K562 (cell line): ENCODE results near the gene SLC5A11. TPM values are rescaled to one million over a fixed set of nuclear protein-coding genes. Genes with fewer than 3 reads are reported as not detected.

Experiments used
- ATAC-seq: fragments of 200-7000 bp; cut with Tn5 transposase; 3 replicates; pipeline ENCODE4 v1.9.1; 2020; ENCODE audit warnings: moderate library complexity
- BruUV-seq: library from RNA; stranded (reverse); fragments of 400-500 nt; replicated peaks from 2 replicates; lab custom pipeline; 2021; lab: Mats Ljungman, UMichigan
- CTCF ChIA-PET: fragments of 300-600 bp; formaldehyde crosslinking; extraction: SDS; loops from one replicate; lab custom pipeline; 2021; ENCODE audit warnings: low intra/inter-chr PET ratio; lab: Yijun Ruan, JAX
- POLR2A ChIA-PET: fragments of 300-600, 350-650 bp; sonication (Branson Sonifier 250); formaldehyde crosslinking; extraction: SDS; loops from one replicate; lab custom pipeline; 2021; ENCODE audit warnings: antibody characterized with exemption, inconsistent platforms; lab: Yijun Ruan, JAX
- DNase-seq, 4 experiments: peaks; one replicate each; pipeline versions ENCODE4 v3.0.0 to v3.0.0-alpha.2; 2011 to 2018; ENCODE audit warnings: low spot score in 3 of 4, mixed read lengths in 3 of 4; ENCODE audit errors: extremely low read depth in 1 of 4
- FAIRE-seq: peaks from 2 replicates; lab custom pipeline; 2011; peaks lifted over from hg19 to GRCh38; lab: Jason Lieb, UNC
- H2AFZ ChIP-seq: 2 replicates; pipeline ENCODE4 v1.6.0; 2011; ENCODE audit warnings: low read depth, low read length, control low read depth, inconsistent platforms
- H3K27ac ChIP-seq: fragments of 200-600 bp; 3 replicates; pipeline ENCODE4 v1.8.0; 2011; ENCODE audit warnings: low read depth, mild to moderate bottlenecking, control low read depth, inconsistent platforms, low read length, moderate library complexity, mixed read lengths; ENCODE audit errors: extremely low read depth
- H3K27me3 ChIP-seq, 2 experiments: fragments of 300-600 bp in 1 of 2; 2 replicates in 1 of 2; 3 replicates in 1 of 2; pipeline versions ENCODE4 v1.6.0 to v1.8.0; 2011; ENCODE audit warnings: inconsistent platforms in 2 of 2, low read length in 2 of 2, mild to moderate bottlenecking in 1 of 2, mixed read lengths in 1 of 2, moderate library complexity in 1 of 2; ENCODE audit not compliant: control insufficient read depth in 2 of 2, insufficient read depth in 2 of 2
- H3K36me3 ChIP-seq: fragments of 300-600 bp; 3 replicates; pipeline ENCODE4 v1.8.0; 2011; ENCODE audit warnings: mild to moderate bottlenecking, low read length, inconsistent platforms; ENCODE audit not compliant: control insufficient read depth, insufficient read depth
- H3K4me1 ChIP-seq, 2 experiments: fragments of 200-600 bp in 1 of 2; replicated peaks in 1 of 2; 2 replicates in 1 of 2; 3 replicates in 1 of 2; pipeline versions ENCODE4 v1.5.1 to v1.8.0; 2011; ENCODE audit warnings: inconsistent platforms in 2 of 2, low read length in 2 of 2, mild to moderate bottlenecking in 1 of 2, mixed read lengths in 1 of 2, moderate library complexity in 1 of 2; ENCODE audit not compliant: control insufficient read depth in 2 of 2, insufficient read depth in 2 of 2
- H3K4me2 ChIP-seq: 2 replicates; pipeline ENCODE4 v1.6.1; 2011; ENCODE audit warnings: low read length, control low read depth, inconsistent platforms, mixed read lengths; ENCODE audit not compliant: insufficient read depth
- H3K4me3 ChIP-seq: fragments of 200-600 bp; sonication (generic), shearing (Covaris generic); 2 replicates; pipeline ENCODE4 v1.5.1; 2016; ENCODE audit warnings: control low read depth, inconsistent platforms
- H3K79me2 ChIP-seq: fragments of 200-600 bp; 3 replicates; pipeline ENCODE4 v1.8.0; 2011; ENCODE audit warnings: low read length, inconsistent platforms; ENCODE audit not compliant: control insufficient read depth, insufficient read depth
- H3K9ac ChIP-seq, 2 experiments: 2 replicates each; pipeline versions ENCODE4 v1.6.0 to v1.6.1; 2011; ENCODE audit warnings: low read depth in 2 of 2, low read length in 2 of 2, control low read depth in 1 of 2, inconsistent platforms in 1 of 2, mild to moderate bottlenecking in 1 of 2, mixed read lengths in 1 of 2; ENCODE audit not compliant: insufficient read depth in 1 of 2
- H3K9me1 ChIP-seq: one replicate; pipeline ENCODE4 v1.6.0; 2011; ENCODE audit warnings: inconsistent platforms, mild to moderate bottlenecking, low read length, moderate library complexity; ENCODE audit not compliant: control insufficient read depth, insufficient read depth
- H3K9me3 ChIP-seq: replicated peaks from 2 replicates; pipeline ENCODE4 v1.5.1; 2011; ENCODE audit warnings: low read depth, low read length, inconsistent platforms; ENCODE audit not compliant: control insufficient read depth, insufficient read depth
- H4K20me1 ChIP-seq: replicated peaks from 2 replicates; pipeline ENCODE4 v1.6.1; 2011; ENCODE audit warnings: low read length, inconsistent platforms, mixed read lengths; ENCODE audit not compliant: control insufficient read depth, insufficient read depth
- BACH1 ChIP-seq: fragments of 200-800 bp; sonication (Bioruptor generic); IDR thresholded peaks from 2 replicates; pipeline ENCODE4 v1.6.1; 2016; ENCODE audit warnings: missing genetic modification characterization, missing compliant biosample characterization
- CBX2 ChIP-seq: fragments of 200-600 bp; sonication (generic); IDR thresholded peaks from one replicate; pipeline ENCODE4 v1.6.1; 2012; ENCODE audit warnings: mild to moderate bottlenecking, low read length, inconsistent platforms; ENCODE audit not compliant: insufficient read depth, poor library complexity, severe bottlenecking
- FOXK1 ChIP-seq: sonication (generic); formaldehyde crosslinking; IDR thresholded peaks from 2 replicates; pipeline ENCODE4 v1.8.0; 2022; ENCODE audit warnings: missing genetic modification reagents, mild to moderate bottlenecking, borderline replicate concordance
- PTBP1 ChIP-seq: fragments of 200-400 bp; formaldehyde crosslinking; IDR thresholded peaks from 2 replicates; pipeline ENCODE4 v1.6.1; 2017; ENCODE audit warnings: low read depth, low read length
- SMAD3 ChIP-seq: fragments of 450-650 bp; formaldehyde crosslinking; conservative IDR thresholded peaks from 2 replicates; pipeline ENCODE4 v1.4.0; 2020; ENCODE audit warnings: mild to moderate bottlenecking
- ZFP36 ChIP-seq: fragments of 150-350 bp; IDR thresholded peaks from 2 replicates; pipeline ENCODE4 v1.6.1; 2018; ENCODE audit warnings: low read length, low read depth; ENCODE audit not compliant: partially characterized antibody
- ZNF282 ChIP-seq: sonication (generic); formaldehyde crosslinking; IDR thresholded peaks from 2 replicates; pipeline ENCODE4 v1.8.1; 2023; ENCODE audit warnings: missing genetic modification reagents
- WGBS: fragments of 100-300 bp; shearing (Covaris generic); methylation state at CpG from one replicate; pipeline ENCODE4 v1.1.6; 2016; ENCODE audit warnings: low coverage, mixed read lengths; ENCODE audit not compliant: insufficient coverage; ENCODE audit errors: missing lambda C conversion rate; 5-methylcytosine and 5-hydroxymethylcytosine counted together
- in situ Hi-C: fragments of 300-500 bp; cut with MboI; formaldehyde crosslinking; loops from 4 replicates; pipeline ENCODE4 v1.15.0; 2018; ENCODE audit warnings: inconsistent platforms, mixed read lengths
- intact Hi-C: fragments of 100-400 bp; cut with micrococcal nuclease; formaldehyde crosslinking; loops from 2 replicates; pipeline ENCODE4 v1.14.2; 2022
- polyA plus RNA-seq, 8 experiments: library from polyadenylated mRNA; depleted of rRNA in 4 of 8; stranded (reverse) in 5 of 8; unstranded in 3 of 8; fragments of >200 nt; fragmentation: Nextera tagmentation in 2 of 8; fragmentation: Illumina TruSeq in 1 of 8; extraction: Ambion mirVana in 2 of 8; extraction: Trizol in 1 of 8; gene quantifications; 2 replicates each; pipeline versions ENCODE4 v1.2.1 to v1.2.3, GENCODE V29; 2011 to 2014; ENCODE audit warnings: inconsistent platforms in 1 of 8, missing spikeins in 1 of 8
- total RNA-seq, 7 experiments: library from RNA; depleted of rRNA in 6 of 7; stranded (reverse); fragments of >200 nt in 6 of 7; fragmentation: Illumina TruSeq in 2 of 7; extraction: Trizol in 2 of 7; gene quantifications; 2 replicates each; pipeline versions ENCODE4 v1.2.1 to v1.2.3, GENCODE V29; 2011 to 2021; ENCODE audit warnings: low replicate concordance in 1 of 7
- TF ChIP-seq, protein P1 (sequence below): fragments of 450-650 bp; IDR thresholded peaks from 2 replicates; pipeline ENCODE4 v1.6.1; 2016; ENCODE audit warnings: mild to moderate bottlenecking
- TF ChIP-seq, protein P2 (sequence below): fragments of 450-650 bp; IDR thresholded peaks from 2 replicates; pipeline ENCODE4 v1.6.1; 2016; ENCODE audit warnings: low read depth, mild to moderate bottlenecking, moderate library complexity
- TF ChIP-seq, protein P3 (sequence below): fragments of 250-450 bp; sonication (Bioruptor Pico); IDR thresholded peaks from 2 replicates; pipeline ENCODE4 v1.6.1; 2021; ENCODE audit warnings: mild to moderate bottlenecking

The SLC5A11 gene
- total and polyA plus RNA-seq, 9 of the 15 experiments (the other 6 are each of a cell fraction or from before 2014, with no cell fraction given): 0.04 to 0.25 (median 0.11) TPM; not detected in 3

- DNase-seq (no peak), ATAC-seq (no peak), FAIRE-seq (no peak)
- intact Hi-C loops: no loop called here
- ChIA-PET POLR2A (no interaction called here), CTCF (no interaction called here)
- in situ Hi-C loops: no loop called here
- Histone ChIP-seq H4K20me1 (no peaks in the 10 kb centered on the region), H3K9me1 (no peaks in the 10 kb centered on the region), H3K36me3 (peaks cover 19% of the 10 kb centered on the region; the same call in 1 of the 3 replicates), H3K4me1 (peaks cover 0 to 12% of the 10 kb centered on the region in 2 experiments; a peak in 3 of 5 replicates), H3K9ac (no peak overlapping the region), H3K4me2 (no peak overlapping the region), H3K4me3 (no peak overlapping the region), H3K9me3 (no peaks in the 10 kb centered on the region)
- BruUV-seq: no TSS peak
- WGBS: 67% methylated on average over 10 of the region's 10 CpGs
- TF ChIP-seq CBX2: no peak
- TF ChIP-seq ZNF282 (CRISPR knock-in tag): no peak
- TF ChIP-seq, protein P1, sequence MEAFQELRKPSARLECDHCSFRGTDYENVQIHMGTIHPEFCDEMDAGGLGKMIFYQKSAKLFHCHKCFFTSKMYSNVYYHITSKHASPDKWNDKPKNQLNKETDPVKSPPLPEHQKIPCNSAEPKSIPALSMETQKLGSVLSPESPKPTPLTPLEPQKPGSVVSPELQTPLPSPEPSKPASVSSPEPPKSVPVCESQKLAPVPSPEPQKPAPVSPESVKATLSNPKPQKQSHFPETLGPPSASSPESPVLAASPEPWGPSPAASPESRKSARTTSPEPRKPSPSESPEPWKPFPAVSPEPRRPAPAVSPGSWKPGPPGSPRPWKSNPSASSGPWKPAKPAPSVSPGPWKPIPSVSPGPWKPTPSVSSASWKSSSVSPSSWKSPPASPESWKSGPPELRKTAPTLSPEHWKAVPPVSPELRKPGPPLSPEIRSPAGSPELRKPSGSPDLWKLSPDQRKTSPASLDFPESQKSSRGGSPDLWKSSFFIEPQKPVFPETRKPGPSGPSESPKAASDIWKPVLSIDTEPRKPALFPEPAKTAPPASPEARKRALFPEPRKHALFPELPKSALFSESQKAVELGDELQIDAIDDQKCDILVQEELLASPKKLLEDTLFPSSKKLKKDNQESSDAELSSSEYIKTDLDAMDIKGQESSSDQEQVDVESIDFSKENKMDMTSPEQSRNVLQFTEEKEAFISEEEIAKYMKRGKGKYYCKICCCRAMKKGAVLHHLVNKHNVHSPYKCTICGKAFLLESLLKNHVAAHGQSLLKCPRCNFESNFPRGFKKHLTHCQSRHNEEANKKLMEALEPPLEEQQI: no peak
- no peak for TF ChIP-seq BACH1 (tag)
- no peak for TF ChIP-seq SMAD3 (CRISPR knock-in tag)
- TF ChIP-seq ZFP36: no peak
- TF ChIP-seq, protein P2, sequence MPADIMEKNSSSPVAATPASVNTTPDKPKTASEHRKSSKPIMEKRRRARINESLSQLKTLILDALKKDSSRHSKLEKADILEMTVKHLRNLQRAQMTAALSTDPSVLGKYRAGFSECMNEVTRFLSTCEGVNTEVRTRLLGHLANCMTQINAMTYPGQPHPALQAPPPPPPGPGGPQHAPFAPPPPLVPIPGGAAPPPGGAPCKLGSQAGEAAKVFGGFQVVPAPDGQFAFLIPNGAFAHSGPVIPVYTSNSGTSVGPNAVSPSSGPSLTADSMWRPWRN: no peak
- no peak for TF ChIP-seq PTBP1
- TF ChIP-seq, protein P3, sequence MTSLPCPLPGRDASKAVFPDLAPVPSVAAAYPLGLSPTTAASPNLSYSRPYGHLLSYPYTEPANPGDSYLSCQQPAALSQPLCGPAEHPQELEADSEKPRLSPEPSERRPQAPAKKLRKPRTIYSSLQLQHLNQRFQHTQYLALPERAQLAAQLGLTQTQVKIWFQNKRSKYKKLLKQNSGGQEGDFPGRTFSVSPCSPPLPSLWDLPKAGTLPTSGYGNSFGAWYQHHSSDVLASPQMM (CRISPR knock-in tag): no peak
- no peak for TF ChIP-seq FOXK1
- TF ChIP-seq, all 486 proteins: peak for 0
- no peak overlapping the region for H3K27ac ChIP-seq
- H2AFZ ChIP-seq: no peak overlapping the region
- no peaks in the 10 kb centered on the region for H3K79me2 ChIP-seq
- H3K27me3 ChIP-seq: no peaks in the 10 kb centered on the region; a peak in 1 of 5 replicates
Measured at GRCh38 chr16:24918641-24919040, 72.9 kb downstream of the SLC5A11 start.
